H1 (cell line): ENCODE results near the gene CCSER2. TPM values are rescaled to one million over a fixed set of nuclear protein-coding genes. Genes with fewer than 3 reads are reported as not detected.

Source experiments
- CTCF ChIA-PET: fragments of 300-600 bp; sonication (Branson Sonifier 250); formaldehyde crosslinking; loops from one replicate; lab custom pipeline; 2021; ENCODE audit not compliant: partially characterized antibody; lab: Charles Lee
- POLR2A ChIA-PET: fragments of 300-600 bp; sonication (Branson Sonifier 250); formaldehyde crosslinking; loops from one replicate; lab custom pipeline; 2021; ENCODE audit warnings: inconsistent platforms; ENCODE audit not compliant: partially characterized antibody; lab: Charles Lee
- DNase-seq, 2 experiments: peaks; one replicate each; pipeline versions ENCODE4 v3.0.0 to v3.0.0-alpha.2; 2010 to 2022; ENCODE audit warnings: low spot score in 2 of 2, low read depth in 1 of 2, mixed read lengths in 1 of 2
- FAIRE-seq: peaks from 2 replicates; lab custom pipeline; 2011; peaks lifted over from hg19 to GRCh38; lab: Jason Lieb, UNC
- H2AFZ ChIP-seq: 2 replicates; pipeline ENCODE4 v1.8.1; 2012; ENCODE audit warnings: low read length, inconsistent platforms
- H2AK5ac ChIP-seq: 2 replicates; pipeline ENCODE4 v1.6.1; 2013; ENCODE audit warnings: low read depth, low read length
- H2BK120ac ChIP-seq: replicated peaks from 2 replicates; pipeline ENCODE3; 2013; ENCODE audit warnings: low read depth, low read length, inconsistent platforms
- H2BK12ac ChIP-seq: 2 replicates; pipeline ENCODE4 v1.6.1; 2013; ENCODE audit warnings: low read depth, low read length
- H2BK15ac ChIP-seq: 2 replicates; pipeline ENCODE4 v1.6.1; 2013; ENCODE audit warnings: low read length
- H2BK20ac ChIP-seq: 2 replicates; pipeline ENCODE4 v1.6.1; 2013; ENCODE audit warnings: low read length
- H2BK5ac ChIP-seq: 2 replicates; pipeline ENCODE4 v1.6.1; 2013; ENCODE audit warnings: low read depth, low read length
- H3K14ac ChIP-seq: 2 replicates; pipeline ENCODE4 v1.6.1; 2013; ENCODE audit warnings: inconsistent platforms; ENCODE audit not compliant: insufficient read length
- H3K18ac ChIP-seq: 2 replicates; pipeline ENCODE4 v1.6.1; 2013; ENCODE audit warnings: low read length; ENCODE audit errors: extremely low read depth
- H3K23ac ChIP-seq: 2 replicates; pipeline ENCODE4 v1.6.1; 2013; ENCODE audit warnings: inconsistent platforms; ENCODE audit not compliant: insufficient read length
- H3K23me2 ChIP-seq: 2 replicates; pipeline ENCODE4 v1.6.1; 2013; ENCODE audit warnings: low read depth, low read length
- H3K27ac ChIP-seq: 2 replicates; pipeline ENCODE4 v1.6.1; 2011; ENCODE audit warnings: low read depth, low read length, inconsistent platforms
- H3K27me3 ChIP-seq, 4 experiments: replicated peaks in 1 of 4; 1 replicate in 1 of 4; 2 replicates in 3 of 4; pipeline versions ENCODE4 v1.6.1 to v1.8.1; 2011 to 2013; ENCODE audit warnings: low read length in 3 of 4, mild to moderate bottlenecking in 3 of 4, inconsistent platforms in 2 of 4, mixed read lengths in 2 of 4, moderate library complexity in 1 of 4; ENCODE audit not compliant: control insufficient read depth in 3 of 4, insufficient read depth in 3 of 4; ENCODE audit errors: extremely low read depth in 1 of 4
- H3K36me3 ChIP-seq, 4 experiments: 2 replicates each; pipeline versions ENCODE4 v1.6.1 to v1.8.1; 2011 to 2013; ENCODE audit warnings: mild to moderate bottlenecking in 4 of 4, low read length in 3 of 4, moderate library complexity in 2 of 4, control low read depth in 1 of 4, inconsistent platforms in 1 of 4; ENCODE audit not compliant: insufficient read depth in 4 of 4, control insufficient read depth in 2 of 4
- H3K4ac ChIP-seq: replicated peaks from 2 replicates; pipeline ENCODE3; 2013; ENCODE audit warnings: low read length, low read depth, mixed read lengths, inconsistent platforms; ENCODE audit not compliant: insufficient read length
- H3K4me1 ChIP-seq, 4 experiments: replicated peaks in 1 of 4; 1 replicate in 1 of 4; 2 replicates in 3 of 4; pipeline versions ENCODE4 v1.6.1 to v1.8.1; 2011 to 2013; ENCODE audit warnings: low read length in 3 of 4, inconsistent platforms in 2 of 4, mixed read lengths in 1 of 4; ENCODE audit not compliant: insufficient read depth in 4 of 4, control insufficient read depth in 3 of 4
- H3K4me2 ChIP-seq, 2 experiments: 2 replicates each; pipeline versions ENCODE4 v1.6.1 to v1.8.1; 2011 to 2013; ENCODE audit warnings: low read depth in 2 of 2, low read length in 2 of 2, control low read depth in 1 of 2, inconsistent platforms in 1 of 2, mild to moderate bottlenecking in 1 of 2; ENCODE audit not compliant: insufficient read depth in 1 of 2
- H3K4me3 ChIP-seq, 4 experiments: fragments of 200-600, 300-600 bp in 1 of 4; sonication (generic), shearing (Covaris generic), sonication (Bioruptor Twin) in 1 of 4; 2 replicates each; pipeline versions ENCODE4 v1.5.1 to v1.8.1; 2011 to 2016; ENCODE audit warnings: low read length in 4 of 4, low read depth in 3 of 4, control low read depth in 2 of 4, inconsistent platforms in 2 of 4, mild to moderate bottlenecking in 2 of 4, mixed read lengths in 1 of 4, moderate library complexity in 1 of 4; ENCODE audit not compliant: insufficient read depth in 2 of 4; ENCODE audit errors: extremely low read depth in 1 of 4
- H3K56ac ChIP-seq: replicated peaks from 2 replicates; pipeline ENCODE3; 2013; ENCODE audit warnings: low read depth, mild to moderate bottlenecking, mixed read lengths, low read length, inconsistent platforms; ENCODE audit not compliant: insufficient read length
- H3K79me1 ChIP-seq: 2 replicates; pipeline ENCODE4 v1.6.1; 2013; ENCODE audit warnings: low read depth, low read length, control low read depth
- H3K79me2 ChIP-seq, 2 experiments: 2 replicates each; pipeline versions ENCODE4 v1.6.1 to v1.8.1; 2012 to 2013; ENCODE audit warnings: low read length in 2 of 2, mild to moderate bottlenecking in 2 of 2, inconsistent platforms in 1 of 2; ENCODE audit not compliant: insufficient read depth in 2 of 2, control insufficient read depth in 1 of 2
- H3K9ac ChIP-seq, 4 experiments: replicated peaks in 1 of 4; 1 replicate in 1 of 4; 2 replicates in 3 of 4; pipeline versions ENCODE4 v1.6.1 to v1.8.1; 2011 to 2013; ENCODE audit warnings: low read depth in 3 of 4, low read length in 3 of 4, control low read depth in 2 of 4, mild to moderate bottlenecking in 2 of 4, moderate library complexity in 2 of 4, inconsistent platforms in 1 of 4; ENCODE audit errors: extremely low read depth in 1 of 4
- H3K9me3 ChIP-seq, 2 experiments: 2 replicates each; pipeline versions ENCODE4 v1.6.1 to v1.8.1; 2012 to 2013; ENCODE audit warnings: mild to moderate bottlenecking in 2 of 2, moderate library complexity in 2 of 2, control low read depth in 1 of 2, inconsistent platforms in 1 of 2, low read depth in 1 of 2, low read length in 1 of 2, mixed read lengths in 1 of 2; ENCODE audit not compliant: insufficient read depth in 2 of 2
- H4K20me1 ChIP-seq, 2 experiments: replicated peaks in 1 of 2; 2 replicates each; pipeline versions ENCODE3 to v1.8.1; 2011 to 2013; ENCODE audit warnings: inconsistent platforms in 2 of 2, low read length in 2 of 2, mild to moderate bottlenecking in 1 of 2; ENCODE audit not compliant: insufficient read depth in 2 of 2, control insufficient read depth in 1 of 2
- H4K5ac ChIP-seq: 2 replicates; pipeline ENCODE4 v1.6.1; 2013; ENCODE audit warnings: low read length, low read depth, mixed read lengths, inconsistent platforms; ENCODE audit not compliant: insufficient read length
- H4K8ac ChIP-seq: 2 replicates; pipeline ENCODE4 v1.8.0; 2013; ENCODE audit warnings: mild to moderate bottlenecking, moderate library complexity, low read length, inconsistent platforms; ENCODE audit not compliant: insufficient read depth; ENCODE audit errors: extremely low read depth
- H4K91ac ChIP-seq: replicated peaks from 2 replicates; pipeline ENCODE3; 2013; ENCODE audit warnings: low read length, mixed read lengths, inconsistent platforms; ENCODE audit not compliant: insufficient read length
- ATF2 ChIP-seq: IDR thresholded peaks from 2 replicates; pipeline ENCODE4 v1.6.1; 2012; ENCODE audit warnings: low read length, inconsistent platforms
- CBX8 ChIP-seq: fragments of 300-800, 300-1000 bp; sonication (generic); IDR thresholded peaks from 2 replicates; pipeline ENCODE4 v1.7.1; 2016; ENCODE audit warnings: low read depth, low read length, borderline replicate concordance
- CREB1 ChIP-seq: IDR thresholded peaks from 2 replicates; pipeline ENCODE4 v1.6.1; 2012; ENCODE audit warnings: inconsistent platforms
- SRF ChIP-seq: IDR thresholded peaks from 2 replicates; pipeline ENCODE4 v1.6.1; 2011; ENCODE audit warnings: mild to moderate bottlenecking, low read depth, low read length, moderate library complexity
- TAF1 ChIP-seq: IDR thresholded peaks from 2 replicates; pipeline ENCODE4 v1.6.1; 2011; ENCODE audit warnings: mild to moderate bottlenecking, low read depth, low read length
- WGBS, 2 experiments: shearing (Covaris generic) in 1 of 2; methylation state at CpG; one replicate each; pipeline versions ENCODE4 v1.1.6 to v1.1.7; 2013 to 2015; ENCODE audit warnings: low lambda C conversion rate in 2 of 2, mixed read lengths in 2 of 2, inconsistent platforms in 1 of 2, low coverage in 1 of 2, missing lambda C conversion rate in 1 of 2; ENCODE audit not compliant: insufficient replicate concordance in 2 of 2, insufficient coverage in 1 of 2, insufficient read length in 1 of 2; ENCODE audit errors: extremely low coverage in 1 of 2, missing lambda C conversion rate in 1 of 2; 5-methylcytosine and 5-hydroxymethylcytosine counted together
- polyA plus RNA-seq, 7 experiments: library from polyadenylated mRNA; depleted of rRNA in 3 of 7; stranded (reverse) in 5 of 7; unstranded in 2 of 7; fragments of >200 nt in 5 of 7; fragments of 200-250 nt in 2 of 7; gene quantifications; 1 replicate in 5 of 7; 2 replicates in 1 of 7; 4 replicates in 1 of 7; pipeline versions ENCODE4 v1.2.1 to v1.2.3, GENCODE V29; 2011 to 2013; ENCODE audit warnings: missing spikeins in 2 of 7, mixed read lengths in 2 of 7
- total RNA-seq: library from RNA; stranded (reverse); fragmentation: NEBNext Ultra II Directional; extraction: Animal tissue kit (Norgen Biotek cat#: 25700); gene quantifications from 2 replicates; pipeline ENCODE4 v1.2.1, GENCODE V29; 2021

CCSER2 gene
- total and polyA plus RNA-seq, 2 of the 8 experiments (the other 6 are each of a cell fraction or from before 2014, with no cell fraction given): 6.9 to 30.5 TPM

- FAIRE-seq (no peak), DNase-seq (peak in 1 of 2 experiments; percentile 1)
- Histone ChIP-seq H2BK20ac (no peak overlapping the region), H2BK120ac (no peak overlapping the region), H2BK12ac (no peak overlapping the region), H4K20me1 (no peaks in the 10 kb centered on the region), H3K23ac (no peak overlapping the region), H3K27me3 (no peaks in the 10 kb centered on the region), H3K56ac (no peak overlapping the region), H2BK15ac (no peak overlapping the region), H3K79me1 (no peaks in the 10 kb centered on the region), H3K36me3 (no peaks in the 10 kb centered on the region), H2BK5ac (no peak overlapping the region), H2AK5ac (no peak overlapping the region), H3K79me2 (no peaks in the 10 kb centered on the region), H4K8ac (no peak overlapping the region), H3K4ac (no peak overlapping the region), H3K9ac (no peak overlapping the region), H4K91ac (no peak overlapping the region), H3K27ac (no peak overlapping the region), H3K23me2 (no peaks in the 10 kb centered on the region), H4K5ac (no peak overlapping the region), H3K18ac (no peak overlapping the region), H3K14ac (no peak overlapping the region), H2AFZ (no peak overlapping the region), H3K4me1 (peaks cover 0 to 6% (median 2%) of the 10 kb centered on the region in 4 experiments; a peak in 5 of 7 replicates), H3K4me2 (no peak overlapping the region), H3K9me3 (no peaks in the 10 kb centered on the region), H3K4me3 (no peak overlapping the region)
- WGBS, 2 experiments: 99% methylated on average over 3 of the region's 3 CpGs; no CpG with 5 or more reads in 1 of the 2 experiments
- TF ChIP-seq CBX8 (no peak), CREB1 (no peak), SRF (no peak), TAF1 (no peak), ATF2 (no peak)
- CTCF ChIA-PET: interaction anchor here (0.7 to 26.4 kb wide), 12 partner anchors 7 to 1073 kb away, joined by 3 to 558 read pairs (median 4); no protein-coding TSS in a partner anchor
- POLR2A ChIA-PET: no interaction called here
Observed at GRCh38 chr10:84547616-84548015, 219.2 kb downstream of the CCSER2 start.
